Muscle layer of duodenum (tissue), 2 donors: ENCODE results near the gene COL6A2.

ENCODE experiments used
- H3K27ac ChIP-seq: one replicate; pipeline ENCODE4 v1.7.0; 2013; ENCODE audit warnings: mild to moderate bottlenecking, low read length
- H3K27me3 ChIP-seq: one replicate; pipeline ENCODE4 v1.7.0; 2013; ENCODE audit warnings: low read depth, mild to moderate bottlenecking, control low read depth, low read length
- H3K36me3 ChIP-seq, 2 donors: one replicate each; pipeline ENCODE4 v1.7.0; 2013; ENCODE audit warnings: low read length in 2 of 2, control low read depth in 1 of 2, mild to moderate bottlenecking in 1 of 2; ENCODE audit not compliant: insufficient read depth in 2 of 2, control insufficient read depth in 1 of 2
- H3K4me1 ChIP-seq, 2 donors: one replicate each; pipeline ENCODE4 v1.7.0; 2013; ENCODE audit warnings: low read length in 2 of 2, mild to moderate bottlenecking in 2 of 2, control low read depth in 1 of 2, moderate library complexity in 1 of 2; ENCODE audit not compliant: insufficient read depth in 2 of 2, control insufficient read depth in 1 of 2
- H3K4me3 ChIP-seq, 2 donors: one replicate each; pipeline ENCODE4 v1.7.0; 2013; ENCODE audit warnings: low read length in 2 of 2, low read depth in 1 of 2, mild to moderate bottlenecking in 1 of 2
- H3K9me3 ChIP-seq, 2 donors: one replicate each; pipeline ENCODE4 v1.7.0; 2013; ENCODE audit warnings: low read length in 2 of 2, control low read depth in 1 of 2, mild to moderate bottlenecking in 1 of 2; ENCODE audit not compliant: control insufficient read depth in 1 of 2
- donor health status: healthy.

The COL6A2 gene

GRCh38 chr21:46097336-46098293, at the start of gene COL6A2:
TSS of gene COL6A2 (plus strand) at chr21:46098112.
- Histone ChIP-seq H3K4me1 (peaks cover 4 to 17% of the 10 kb centered on the region in 2 donors), H3K27ac (peak within 1 kb of the TSS; percentile 56), H3K4me3 (peak within 1 kb of the TSS; percentile 42 to 82), H3K36me3 (peaks cover 0 to 3% of the 10 kb centered on the region in 2 donors), H3K9me3 (peaks cover 0 to 2% of the 10 kb centered on the region in 2 donors), H3K27me3 (no peaks in the 10 kb centered on the region)

GRCh38 chr21:46048926-46049889, 48.7 kb upstream of the COL6A2 start:
- no peak overlapping the region for H3K4me3 ChIP-seq
- no peaks in the 10 kb centered on the region for H3K4me1 ChIP-seq
- H3K27ac ChIP-seq = peak overlapping the region; percentile 73
- no peaks in the 10 kb centered on the region for H3K9me3 ChIP-seq
- H3K27me3 ChIP-seq = no peaks in the 10 kb centered on the region
- H3K36me3 ChIP-seq = no peaks in the 10 kb centered on the region

GRCh38 chr21:46049890-46050667, 47.8 kb upstream of the COL6A2 start:
- no peaks in the 10 kb centered on the region for H3K36me3 ChIP-seq
- no peaks in the 10 kb centered on the region for H3K27me3 ChIP-seq
- H3K4me1 ChIP-seq = peaks cover 0 to 3% of the 10 kb centered on the region in 2 donors
- no peaks in the 10 kb centered on the region for H3K9me3 ChIP-seq
- no peak overlapping the region for H3K4me3 ChIP-seq
- peak overlapping the region; percentile 73 for H3K27ac ChIP-seq

GRCh38 chr21:46050668-46051378, 47.1 kb upstream of the COL6A2 start:
- H3K4me1 ChIP-seq = peaks cover 0 to 10% of the 10 kb centered on the region in 2 donors
- no peaks in the 10 kb centered on the region for H3K9me3 ChIP-seq
- H3K27ac ChIP-seq = no peak overlapping the region

GRCh38 chr21:46051379-46051770, 46.5 kb upstream of the COL6A2 start:
- Histone ChIP-seq H3K4me1 (peaks cover 0 to 16% of the 10 kb centered on the region in 2 donors), H3K36me3 (no peaks in the 10 kb centered on the region), H3K27ac (no peak overlapping the region), H3K27me3 (no peaks in the 10 kb centered on the region), H3K4me3 (no peak overlapping the region), H3K9me3 (no peaks in the 10 kb centered on the region)

More at GRCh38 chr21:46050668-46051378, 47.1 kb upstream of the COL6A2 start:
- no peaks in the 10 kb centered on the region for H3K36me3 ChIP-seq
- no peaks in the 10 kb centered on the region for H3K27me3 ChIP-seq
- no peak overlapping the region for H3K4me3 ChIP-seq

GRCh38 chr21:46051821-46052675, 45.9 kb upstream of the COL6A2 start:
- Histone ChIP-seq H3K27ac (no peak overlapping the region), H3K9me3 (no peaks in the 10 kb centered on the region), H3K36me3 (no peaks in the 10 kb centered on the region), H3K27me3 (no peaks in the 10 kb centered on the region), H3K4me1 (peaks cover 0 to 17% of the 10 kb centered on the region in 2 donors), H3K4me3 (no peak overlapping the region)

- H3K9me3 ChIP-seq = no peaks in the 10 kb centered on the region
- H3K4me3 ChIP-seq = no peak overlapping the region
- H3K36me3 ChIP-seq = no peaks in the 10 kb centered on the region
- peaks cover 0 to 23% of the 10 kb centered on the region in 2 donors for H3K4me1 ChIP-seq
- H3K27me3 ChIP-seq = no peaks in the 10 kb centered on the region
- no peak overlapping the region for H3K27ac ChIP-seq
Measured at GRCh38 chr21:46052703-46053651, 44.9 kb upstream of the COL6A2 start.

- Histone ChIP-seq H3K27me3 (no peaks in the 10 kb centered on the region), H3K36me3 (no peaks in the 10 kb centered on the region), H3K27ac (no peak overlapping the region), H3K4me1 (peaks cover 0 to 23% of the 10 kb centered on the region in 2 donors), H3K4me3 (no peak overlapping the region), H3K9me3 (no peaks in the 10 kb centered on the region)
Measured at GRCh38 chr21:46054031-46054430, 43.9 kb upstream of the COL6A2 start.

- no peaks in the 10 kb centered on the region for H3K27me3 ChIP-seq
- no peak overlapping the region for H3K4me3 ChIP-seq
- H3K36me3 ChIP-seq = no peaks in the 10 kb centered on the region
- peaks cover 0 to 23% of the 10 kb centered on the region in 2 donors for H3K4me1 ChIP-seq
- no peak overlapping the region for H3K27ac ChIP-seq
- no peaks in the 10 kb centered on the region for H3K9me3 ChIP-seq
Measured at GRCh38 chr21:46054451-46054881, 43.4 kb upstream of the COL6A2 start.
